ENCODE results near the gene DEFB114. TPM values are rescaled to one million over a fixed set of nuclear protein-coding genes. Genes with fewer than 3 reads are reported as not detected.
"Not testable (repeated sequence)": the region's sequence is repeated elsewhere in the genome, so short reads cannot be mapped to it uniquely, and the experiment has no call there.

The DEFB114 gene
- total and polyA plus RNA-seq, 9 donors = not detected

DNA sequence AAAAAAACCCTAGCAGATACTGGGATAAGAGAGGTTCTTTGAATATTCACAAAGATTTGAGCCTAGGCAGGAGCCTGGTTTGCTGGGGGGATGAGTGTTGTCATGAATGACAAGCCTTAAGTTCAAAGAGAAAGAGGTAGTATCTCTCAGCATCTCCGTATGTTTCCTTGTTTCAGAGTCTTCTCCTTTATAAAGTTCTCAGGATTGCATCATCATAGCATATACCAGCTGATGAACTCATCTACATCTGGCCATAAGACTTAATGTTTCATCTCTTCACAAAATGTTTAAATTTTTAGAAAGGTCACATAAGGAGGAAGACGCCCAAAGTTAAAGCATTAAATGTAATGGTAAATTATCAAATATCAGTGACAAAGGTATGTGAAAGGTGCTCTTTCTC is 17.1 kb downstream of the DEFB114 start:
- WGBS, 3 donors = 92 to 93% (median 92%) methylated on average over 2 of the region's 2 CpGs
- Histone ChIP-seq H3K27me3 (no peaks in the 10 kb centered on the region), H3K4me1 (ENCODE audit: insufficient read depth) (no peaks in the 10 kb centered on the region), H3K27ac (no peak overlapping the region), H3K9me3 (no peaks in the 10 kb centered on the region), H3K4me3 (no peak overlapping the region), H3K36me3 (no peaks in the 10 kb centered on the region)
- DNase-seq = no peak
- intact Hi-C loops (cut with DNase I) = no loop called here
- no peak for TF ChIP-seq CTCF (IDR thresholded peaks at IDR 0.05)
- no peak for TF ChIP-seq EP300 (IDR thresholded peaks at IDR 0.05)
- TF ChIP-seq POLR2A (IDR thresholded peaks at IDR 0.05) = no peak

DNA sequence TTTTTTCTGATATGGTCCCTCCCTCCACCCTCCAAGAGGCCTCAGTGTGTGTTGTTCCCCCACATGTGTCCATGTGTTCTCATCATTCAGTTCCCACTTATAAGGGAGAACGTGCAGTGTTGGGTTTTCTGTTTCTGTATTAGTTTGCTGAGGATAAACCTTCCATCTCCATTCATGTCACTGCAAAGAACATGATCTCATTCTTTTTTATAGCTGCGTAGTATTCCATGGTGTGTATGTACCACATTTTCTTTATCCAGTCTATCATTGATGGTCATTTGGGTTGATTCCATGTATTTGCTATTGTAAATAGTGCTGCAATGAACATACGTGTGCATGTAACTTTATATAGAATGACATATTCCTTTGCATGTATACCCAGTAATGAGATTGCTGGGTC is 19.9 kb downstream of the DEFB114 start:
- H3K4me1 ChIP-seq (ENCODE audit: insufficient read depth); H3K36me3 ChIP-seq; H3K27me3 ChIP-seq; H3K4me3 ChIP-seq; DNase-seq; H3K27ac ChIP-seq; H3K9me3 ChIP-seq; intact Hi-C loops (cut with DNase I): not testable (repeated sequence)
- 88 to 94% (median 90%) methylated on average over 3 of the region's 3 CpGs for WGBS, 3 donors

DNA sequence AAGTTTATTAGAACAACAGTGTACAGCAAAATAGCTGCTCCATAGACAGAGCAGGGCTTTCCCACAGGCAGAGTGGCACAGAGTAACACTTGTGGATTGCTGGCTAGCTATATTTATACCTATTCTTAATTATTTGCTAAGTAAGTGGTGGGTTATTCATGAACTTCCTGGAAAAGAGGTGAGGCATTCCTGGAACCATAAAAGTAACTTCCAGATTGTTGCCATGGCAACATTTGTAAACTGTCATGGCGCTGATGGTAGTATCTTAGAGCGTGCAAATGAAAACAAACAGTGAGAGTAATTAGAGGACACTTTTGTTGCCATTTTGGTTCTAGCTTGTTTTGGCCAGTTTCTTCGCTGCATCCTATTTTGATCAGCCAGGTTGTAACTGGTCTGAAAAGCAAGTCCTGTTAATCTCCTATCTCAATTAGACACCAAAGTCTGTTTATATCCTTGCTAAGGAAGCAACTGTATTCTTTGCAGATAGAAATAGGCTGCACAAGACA is 23.9 kb downstream of the DEFB114 start:
- H3K36me3 ChIP-seq = no peaks in the 10 kb centered on the region
- no peak overlapping the region for H3K27ac ChIP-seq
- H3K4me1 ChIP-seq (ENCODE audit: insufficient read depth) = no peaks in the 10 kb centered on the region
- intact Hi-C loops (cut with DNase I) = no loop called here
- no peak overlapping the region for H3K4me3 ChIP-seq
- H3K27me3 ChIP-seq = no peaks in the 10 kb centered on the region
- 58 to 69% (median 59%) methylated on average over 3 of the region's 3 CpGs for WGBS, 3 donors
- no peaks in the 10 kb centered on the region for H3K9me3 ChIP-seq
- no peak for TF ChIP-seq EP300 (IDR thresholded peaks at IDR 0.05)
- TF ChIP-seq POLR2A (IDR thresholded peaks at IDR 0.05) = no peak
- TF ChIP-seq CTCF (IDR thresholded peaks at IDR 0.05) = no peak
- DNase-seq = no peak

DNA sequence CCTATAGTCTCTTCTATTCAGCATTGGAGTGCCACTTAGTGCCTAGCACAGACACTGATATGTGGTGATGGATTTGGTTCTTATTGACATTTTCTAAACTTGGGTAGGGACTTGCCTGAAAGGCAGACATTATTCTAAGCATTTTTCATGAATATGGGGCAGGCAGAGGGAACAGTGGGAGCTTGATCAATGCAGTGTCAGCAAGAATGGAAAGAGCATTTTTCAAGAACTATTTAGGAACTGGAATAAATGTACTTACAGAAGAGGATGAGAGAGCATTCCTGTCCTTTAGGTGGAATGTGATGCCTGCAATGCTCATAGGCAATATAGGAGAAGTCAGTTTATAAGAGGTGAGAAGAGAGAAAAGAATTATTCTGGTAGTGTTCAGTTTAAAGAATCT is 26.2 kb downstream of the DEFB114 start:
- H3K36me3 ChIP-seq = no peaks in the 10 kb centered on the region
- intact Hi-C loops (cut with DNase I) = no loop called here

GRCh38 chr6:49937017-49937416 is 26.9 kb downstream of the DEFB114 start:
- Histone ChIP-seq H3K27me3 (no peaks in the 10 kb centered on the region), H3K4me1 (ENCODE audit: insufficient read depth) (no peaks in the 10 kb centered on the region), H3K36me3 (no peaks in the 10 kb centered on the region), H3K9me3 (no peaks in the 10 kb centered on the region), H3K4me3 (no peak overlapping the region), H3K27ac (no peak overlapping the region)
- DNase-seq = no peak
- WGBS, 3 donors = 83 to 89% (median 85%) methylated on average over 2 of the region's 2 CpGs
- intact Hi-C loops (cut with DNase I) = no loop called here
- no peak for TF ChIP-seq CTCF (IDR thresholded peaks at IDR 0.05)
- no peak for TF ChIP-seq POLR2A (IDR thresholded peaks at IDR 0.05)
- no peak for TF ChIP-seq EP300 (IDR thresholded peaks at IDR 0.05)

More for the DNA sequence above, 26.2 kb downstream of the DEFB114 start:
- H3K4me3 ChIP-seq = no peak overlapping the region
- H3K27me3 ChIP-seq = no peaks in the 10 kb centered on the region
- H3K4me1 ChIP-seq (ENCODE audit: insufficient read depth) = no peaks in the 10 kb centered on the region
- no peak for DNase-seq
- H3K27ac ChIP-seq = no peak overlapping the region
- no peaks in the 10 kb centered on the region for H3K9me3 ChIP-seq
- TF ChIP-seq POLR2A (IDR thresholded peaks at IDR 0.05) (no peak), CTCF (IDR thresholded peaks at IDR 0.05) (no peak), EP300 (IDR thresholded peaks at IDR 0.05) (no peak)
